ENCODE results near the gene IFNL4.

Gene IFNL4

GRCh38 chr19:39240421-39240820 lies 8.2 kb downstream of the IFNL4 start:
- no peak overlapping the region for H3K27ac ChIP-seq
- no peak for TF ChIP-seq CTCF (conservative IDR thresholded peaks at IDR 0.05)

GRCh38 chr19:39238944-39239343 lies 9.7 kb downstream of the IFNL4 start:
- no peak overlapping the region for H3K27ac ChIP-seq
- no peak for TF ChIP-seq CTCF (conservative IDR thresholded peaks at IDR 0.05)

GRCh38 chr19:39238209-39238608 lies 10.4 kb downstream of the IFNL4 start:
- peak overlapping the region; percentile 67 for H3K27ac ChIP-seq
- no peak for TF ChIP-seq CTCF (conservative IDR thresholded peaks at IDR 0.05)

- no peak for TF ChIP-seq CTCF (conservative IDR thresholded peaks at IDR 0.05)
- peak overlapping the region; percentile 67 for H3K27ac ChIP-seq
Observed at GRCh38 chr19:39237200-39238184, 11.2 kb downstream of the IFNL4 start.

- no peak for TF ChIP-seq CTCF (conservative IDR thresholded peaks at IDR 0.05)
- H3K27ac ChIP-seq = no peak overlapping the region
Observed at GRCh38 chr19:39236527-39236926, 12.1 kb downstream of the IFNL4 start.

GRCh38 chr19:39232708-39233107 lies 15.9 kb downstream of the IFNL4 start:
- no peak for TF ChIP-seq CTCF (conservative IDR thresholded peaks at IDR 0.05)
- H3K27ac ChIP-seq = no peak overlapping the region

GRCh38 chr19:39230096-39230764 lies 18.4 kb downstream of the IFNL4 start:
- TF ChIP-seq CTCF (conservative IDR thresholded peaks at IDR 0.05) = no peak
- no peak overlapping the region for H3K27ac ChIP-seq
